Prostate gland (tissue), 2 donors: ENCODE measurements around the gene GPR146. TPM values are rescaled to one million over a fixed set of nuclear protein-coding genes. Genes with fewer than 3 reads are reported as not detected.

Source experiments
- DNase-seq: peaks from one replicate; pipeline ENCODE4 v3.0.0-alpha.2; 2019; ENCODE audit warnings: low spot score
- H3K27ac ChIP-seq, 2 donors: fragments of 200-600 bp; sonication (generic); 2 replicates each; pipeline ENCODE4 v1.5.1; 2017 to 2019
- H3K27me3 ChIP-seq: fragments of 200-600 bp; sonication (generic); replicated peaks from 2 replicates; pipeline ENCODE4 v1.5.1; 2019; ENCODE audit not compliant: insufficient read depth
- H3K36me3 ChIP-seq, 2 donors: fragments of 200-600 bp; sonication (generic); 1 replicate in 1 of 2; 2 replicates in 1 of 2; pipeline versions ENCODE4 v1.5.1 to v1.8.1; 2017 to 2019
- H3K4me1 ChIP-seq: fragments of 200-600 bp; sonication (generic); replicated peaks from 2 replicates; pipeline ENCODE4 v1.5.1; 2019
- H3K4me3 ChIP-seq, 2 donors: fragments of 200-600 bp; sonication (generic); 2 replicates each; pipeline ENCODE4 v1.5.1; 2017 to 2019
- H3K9me3 ChIP-seq: fragments of 200-600 bp; sonication (generic); 2 replicates; pipeline ENCODE4 v1.5.1; 2017
- POLR2A ChIP-seq: fragments of 450-650 bp; IDR thresholded peaks from one replicate; pipeline ENCODE4 v1.6.1; 2016; ENCODE audit warnings: antibody characterized with exemption, mild to moderate bottlenecking
- POLR2AphosphoS5 ChIP-seq: sonication (generic); formaldehyde crosslinking; IDR thresholded peaks from one replicate; pipeline ENCODE4 v1.6.1; 2017; ENCODE audit warnings: antibody characterized with exemption
- WGBS: methylation state at CpG from one replicate; pipeline ENCODE4 v1.1.5; 2018; 5-methylcytosine and 5-hydroxymethylcytosine counted together
- intact Hi-C: fragments of 100-400 bp; cut with DNase I; formaldehyde crosslinking; loops from one replicate; pipeline ENCODE4 v1.14.2; 2022
- total RNA-seq, 2 donors: library from RNA; depleted of rRNA; stranded (reverse); fragments of >200 nt; gene quantifications; one replicate each; pipeline ENCODE4 v1.1.0, GENCODE V29; 2016
- TF ChIP-seq, protein P1 (sequence below), 4 experiments: fragments of 200-600 bp in 2 of 4; fragments of 450-650 bp in 2 of 4; sonication (generic) in 2 of 4; IDR thresholded peaks; 1 replicate in 3 of 4; 2 replicates in 1 of 4; pipeline ENCODE4 v1.5.1; 2016 to 2019; ENCODE audit warnings: antibody characterized with exemption in 4 of 4, mild to moderate bottlenecking in 2 of 4, moderate library complexity in 2 of 4

Gene GPR146, protein sequence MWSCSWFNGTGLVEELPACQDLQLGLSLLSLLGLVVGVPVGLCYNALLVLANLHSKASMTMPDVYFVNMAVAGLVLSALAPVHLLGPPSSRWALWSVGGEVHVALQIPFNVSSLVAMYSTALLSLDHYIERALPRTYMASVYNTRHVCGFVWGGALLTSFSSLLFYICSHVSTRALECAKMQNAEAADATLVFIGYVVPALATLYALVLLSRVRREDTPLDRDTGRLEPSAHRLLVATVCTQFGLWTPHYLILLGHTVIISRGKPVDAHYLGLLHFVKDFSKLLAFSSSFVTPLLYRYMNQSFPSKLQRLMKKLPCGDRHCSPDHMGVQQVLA
- 10 to 100 TPM in 1 of 2 donors, 1 to 10 TPM in 1; 6.1 to 25.9 TPM for total RNA-seq

- H3K4me1 ChIP-seq = peaks cover 29% of the 10 kb centered on the region
- no peaks in the 10 kb centered on the region for H3K36me3 ChIP-seq
- intact Hi-C loops = loop anchor here (2.0 kb wide), 1 partner anchor 16 kb away; no protein-coding TSS in a partner anchor
- peak within 1 kb of the TSS; percentile 92 to 94 for H3K27ac ChIP-seq
- no peaks in the 10 kb centered on the region for H3K27me3 ChIP-seq
- peak; percentile 53 for TF ChIP-seq POLR2A
- TF ChIP-seq, protein P1, sequence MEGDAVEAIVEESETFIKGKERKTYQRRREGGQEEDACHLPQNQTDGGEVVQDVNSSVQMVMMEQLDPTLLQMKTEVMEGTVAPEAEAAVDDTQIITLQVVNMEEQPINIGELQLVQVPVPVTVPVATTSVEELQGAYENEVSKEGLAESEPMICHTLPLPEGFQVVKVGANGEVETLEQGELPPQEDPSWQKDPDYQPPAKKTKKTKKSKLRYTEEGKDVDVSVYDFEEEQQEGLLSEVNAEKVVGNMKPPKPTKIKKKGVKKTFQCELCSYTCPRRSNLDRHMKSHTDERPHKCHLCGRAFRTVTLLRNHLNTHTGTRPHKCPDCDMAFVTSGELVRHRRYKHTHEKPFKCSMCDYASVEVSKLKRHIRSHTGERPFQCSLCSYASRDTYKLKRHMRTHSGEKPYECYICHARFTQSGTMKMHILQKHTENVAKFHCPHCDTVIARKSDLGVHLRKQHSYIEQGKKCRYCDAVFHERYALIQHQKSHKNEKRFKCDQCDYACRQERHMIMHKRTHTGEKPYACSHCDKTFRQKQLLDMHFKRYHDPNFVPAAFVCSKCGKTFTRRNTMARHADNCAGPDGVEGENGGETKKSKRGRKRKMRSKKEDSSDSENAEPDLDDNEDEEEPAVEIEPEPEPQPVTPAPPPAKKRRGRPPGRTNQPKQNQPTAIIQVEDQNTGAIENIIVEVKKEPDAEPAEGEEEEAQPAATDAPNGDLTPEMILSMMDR (IDR thresholded peaks at IDR 0.05) = peak in 2 of 4 experiments; percentile 57 to 74
- TF ChIP-seq POLR2AphosphoS5 = peak; percentile 89
- H3K4me3 ChIP-seq = peak within 1 kb of the TSS; percentile 61 to 63
- under 1% methylated on average over 46 of the region's 74 CpGs for WGBS
- no peaks in the 10 kb centered on the region for H3K9me3 ChIP-seq
- DNase-seq = peak; percentile 97
These were observed at the start of gene GPR146 for GRCh38 chr7:1044189-1045068. GPR146 (plus strand) TSS chr7:1044546; CDS start chr7:1057516, 12,970 bp downstream.

- no peak overlapping the region for H3K27ac ChIP-seq
- no peaks in the 10 kb centered on the region for H3K27me3 ChIP-seq
- H3K36me3 ChIP-seq = no peaks in the 10 kb centered on the region
- H3K4me1 ChIP-seq = no peaks in the 10 kb centered on the region
- H3K9me3 ChIP-seq = no peaks in the 10 kb centered on the region
- 74% methylated on average over 28 of the region's 28 CpGs for WGBS
- no peak for TF ChIP-seq POLR2AphosphoS5
- no peak for TF ChIP-seq POLR2A
- TF ChIP-seq, protein P1 (IDR thresholded peaks at IDR 0.05) = no peak
- no peak overlapping the region for H3K4me3 ChIP-seq
- intact Hi-C loops = loop anchor here (5.0 kb wide), 1 partner anchor 178 kb away; no protein-coding TSS in a partner anchor
- DNase-seq = no peak
These were observed 49.6 kb upstream of the GPR146 start for GRCh38 chr7:994592-995308.

DNA sequence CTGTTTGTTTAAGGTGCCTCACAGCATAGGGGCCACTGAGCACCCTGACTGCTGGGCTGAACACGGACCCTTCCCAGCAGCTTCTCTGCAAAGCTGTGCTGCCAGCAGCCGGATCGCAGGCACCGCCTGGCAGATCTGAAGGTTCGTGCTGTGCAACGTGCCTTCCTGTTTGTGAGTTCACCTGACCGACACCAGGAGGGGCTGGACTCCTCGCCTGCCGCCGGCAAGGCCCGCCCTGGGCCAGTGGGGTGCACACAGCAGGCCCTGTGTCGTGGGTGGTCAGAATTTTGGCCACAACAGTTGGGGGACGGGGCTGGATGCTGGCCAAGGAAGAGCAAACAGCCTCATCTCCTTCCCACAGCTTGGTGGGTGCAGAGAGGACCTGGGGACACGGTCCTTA lies 48.8 kb upstream of the GPR146 start:
- H3K27ac ChIP-seq = no peak overlapping the region
- H3K4me1 ChIP-seq = no peaks in the 10 kb centered on the region
- TF ChIP-seq, protein P1 (IDR thresholded peaks at IDR 0.05) = no peak
- TF ChIP-seq POLR2AphosphoS5 (no peak), POLR2A (no peak)
- no peak overlapping the region for H3K4me3 ChIP-seq
- H3K27me3 ChIP-seq = no peaks in the 10 kb centered on the region
- no peaks in the 10 kb centered on the region for H3K9me3 ChIP-seq
- no peaks in the 10 kb centered on the region for H3K36me3 ChIP-seq
- no peak for DNase-seq
- 89% methylated on average over 14 of the region's 14 CpGs for WGBS
- intact Hi-C loops = no loop called here

DNA sequence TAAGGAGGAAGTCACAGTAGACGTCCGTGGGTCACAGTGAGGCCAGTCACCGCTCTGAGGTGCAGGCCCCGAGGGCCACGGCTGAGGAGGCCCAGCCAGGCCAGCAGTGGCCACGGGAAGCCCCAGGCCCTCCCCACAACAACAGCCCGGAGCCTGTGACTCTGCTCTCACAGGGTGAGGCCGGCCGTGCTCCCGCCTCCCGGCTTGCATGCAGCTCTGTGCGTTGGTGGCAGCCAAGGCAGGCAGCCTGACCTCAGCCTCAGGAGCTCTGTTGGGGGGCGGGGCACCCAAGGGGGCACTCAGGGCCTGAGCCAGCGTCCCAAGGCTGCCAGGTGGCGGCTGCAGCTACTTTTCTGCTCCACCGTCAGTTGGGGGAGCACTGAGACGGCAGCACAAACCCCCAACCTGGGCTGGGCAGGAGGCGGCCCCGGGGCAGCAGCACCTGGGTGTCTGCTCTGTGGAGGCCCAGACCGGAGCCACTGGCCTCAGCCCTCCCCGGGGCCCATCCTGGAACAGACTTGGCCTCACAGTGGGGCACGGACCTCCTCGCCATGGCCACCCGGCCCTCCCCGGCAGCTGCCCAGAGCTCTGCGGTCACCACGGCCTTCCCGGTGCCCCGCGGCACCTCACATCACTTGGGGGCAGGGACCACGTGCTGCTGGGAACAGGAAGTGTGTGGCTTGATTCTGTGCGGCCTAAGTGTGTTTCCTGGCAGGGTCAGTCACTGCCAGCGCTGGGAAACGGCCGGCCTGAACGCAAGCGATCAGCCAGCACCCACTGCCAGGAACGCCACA lies 48.1 kb upstream of the GPR146 start:
- H3K9me3 ChIP-seq = no peaks in the 10 kb centered on the region
- intact Hi-C loops = no loop called here
- H3K27me3 ChIP-seq = no peaks in the 10 kb centered on the region
- H3K36me3 ChIP-seq = no peaks in the 10 kb centered on the region
- H3K27ac ChIP-seq = no peak overlapping the region
- no peak overlapping the region for H3K4me3 ChIP-seq
- no peak for DNase-seq
- WGBS = 85% methylated on average over 31 of the region's 38 CpGs
- TF ChIP-seq POLR2AphosphoS5 (no peak), POLR2A (no peak)
- TF ChIP-seq, protein P1 (IDR thresholded peaks at IDR 0.05) = no peak
- H3K4me1 ChIP-seq = no peaks in the 10 kb centered on the region
